Tibial artery (tissue), 4 donors: ENCODE data around the gene AVPR1A.

Experiments used
- DNase-seq, 2 donors: peaks; one replicate each; pipeline ENCODE4 v3.0.0-alpha.2; 2019
- H3K27ac ChIP-seq, 2 donors: fragments of 200-600 bp; sonication (generic) in 1 of 2; 1 replicate in 1 of 2; 2 replicates in 1 of 2; pipeline ENCODE4 v1.5.1; 2018 to 2019; ENCODE audit warnings: mild to moderate bottlenecking in 1 of 2
- H3K27me3 ChIP-seq, 2 donors: fragments of 200-600 bp; sonication (generic) in 1 of 2; one replicate each; pipeline versions ENCODE4 v1.5.1 to v1.6.0; 2016 to 2019
- H3K36me3 ChIP-seq, 3 donors: fragments of 200-600 bp; sonication (generic) in 2 of 3; one replicate each; pipeline ENCODE4 v1.5.1; 2016 to 2019; ENCODE audit warnings: mild to moderate bottlenecking in 2 of 3
- H3K4me1 ChIP-seq, 4 donors: fragments of 200-600 bp; sonication (generic) in 2 of 4; 1 replicate in 3 of 4; 2 replicates in 1 of 4; pipeline ENCODE4 v1.5.1; 2016 to 2019
- H3K4me3 ChIP-seq, 2 donors: fragments of 200-600 bp; sonication (generic) in 1 of 2; 1 replicate in 1 of 2; 2 replicates in 1 of 2; pipeline ENCODE4 v1.5.1; 2018 to 2019; ENCODE audit warnings: mild to moderate bottlenecking in 2 of 2
- H3K9me3 ChIP-seq, 3 donors: fragments of 200-600 bp; sonication (generic) in 1 of 3; one replicate each; pipeline ENCODE4 v1.5.1; 2016 to 2019
- intact Hi-C: fragments of 100-400 bp; cut with DNase I; formaldehyde crosslinking; loops from one replicate; pipeline ENCODE4 v1.15.0; 2023; ENCODE audit warnings: low total_unique reads
- TF ChIP-seq, protein P1 (sequence below), 2 experiments: fragments of 200-600 bp in 1 of 2; fragments of 450-650 bp in 1 of 2; IDR thresholded peaks; one replicate each; pipeline ENCODE4 v1.5.1; 2017 to 2019; ENCODE audit warnings: antibody characterized with exemption in 2 of 2, mild to moderate bottlenecking in 1 of 2, moderate library complexity in 1 of 2

The AVPR1A gene

DNA sequence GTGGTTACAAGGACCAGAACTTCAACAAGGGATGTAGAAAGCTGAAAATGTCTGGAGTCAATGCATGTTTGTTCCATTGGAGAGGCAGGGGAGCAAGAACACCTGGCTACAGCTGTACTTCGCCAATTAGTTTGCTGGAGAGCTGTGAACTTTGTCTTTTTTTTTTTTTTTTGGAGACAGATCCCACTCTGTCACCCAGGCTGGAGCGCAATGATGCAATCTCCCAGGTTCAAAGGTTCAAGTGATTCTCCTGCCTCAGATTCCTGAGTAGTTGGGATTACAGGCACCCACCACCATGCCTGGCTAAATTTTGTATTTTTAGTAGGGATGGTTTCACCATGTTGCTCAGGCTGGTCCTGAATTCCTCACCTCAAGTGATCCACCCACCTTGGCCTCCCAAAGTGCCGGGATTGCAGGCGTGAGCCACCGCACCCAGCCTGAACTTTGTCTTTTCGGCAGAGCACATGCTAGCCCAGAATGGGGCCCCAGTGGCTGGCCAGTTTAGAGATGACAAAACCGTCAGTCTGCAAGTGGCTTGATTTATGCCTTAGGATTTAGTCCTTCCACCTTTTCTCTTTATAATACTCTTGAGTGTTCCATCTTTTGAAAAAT lies 55.5 kb downstream of the AVPR1A start:
- Histone ChIP-seq H3K27ac (no peak overlapping the region), H3K9me3 (no peaks in the 10 kb centered on the region)
- intact Hi-C loops: no loop called here

DNA sequence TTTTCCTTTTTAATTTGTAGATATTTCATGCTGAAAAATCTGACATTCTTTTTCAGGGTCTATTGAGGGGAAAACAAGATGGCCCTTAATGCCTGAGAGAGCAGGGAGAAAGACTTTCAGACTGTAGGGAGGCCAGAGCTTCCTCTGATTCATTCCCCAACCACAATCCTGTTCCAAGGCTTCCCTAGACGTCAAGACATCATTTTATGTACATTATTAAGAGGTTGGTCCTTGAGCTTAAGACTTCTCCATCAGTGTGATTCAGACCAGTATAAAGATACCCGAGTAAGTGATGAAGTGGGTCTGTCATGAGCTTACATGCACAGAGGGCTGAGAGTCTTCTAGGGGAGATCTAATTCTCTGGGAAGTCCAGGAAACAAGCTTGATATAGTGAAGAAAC lies 57.3 kb downstream of the AVPR1A start:
- no peaks in the 10 kb centered on the region for H3K27me3 ChIP-seq
- DNase-seq: no peak
- TF ChIP-seq, protein P1, sequence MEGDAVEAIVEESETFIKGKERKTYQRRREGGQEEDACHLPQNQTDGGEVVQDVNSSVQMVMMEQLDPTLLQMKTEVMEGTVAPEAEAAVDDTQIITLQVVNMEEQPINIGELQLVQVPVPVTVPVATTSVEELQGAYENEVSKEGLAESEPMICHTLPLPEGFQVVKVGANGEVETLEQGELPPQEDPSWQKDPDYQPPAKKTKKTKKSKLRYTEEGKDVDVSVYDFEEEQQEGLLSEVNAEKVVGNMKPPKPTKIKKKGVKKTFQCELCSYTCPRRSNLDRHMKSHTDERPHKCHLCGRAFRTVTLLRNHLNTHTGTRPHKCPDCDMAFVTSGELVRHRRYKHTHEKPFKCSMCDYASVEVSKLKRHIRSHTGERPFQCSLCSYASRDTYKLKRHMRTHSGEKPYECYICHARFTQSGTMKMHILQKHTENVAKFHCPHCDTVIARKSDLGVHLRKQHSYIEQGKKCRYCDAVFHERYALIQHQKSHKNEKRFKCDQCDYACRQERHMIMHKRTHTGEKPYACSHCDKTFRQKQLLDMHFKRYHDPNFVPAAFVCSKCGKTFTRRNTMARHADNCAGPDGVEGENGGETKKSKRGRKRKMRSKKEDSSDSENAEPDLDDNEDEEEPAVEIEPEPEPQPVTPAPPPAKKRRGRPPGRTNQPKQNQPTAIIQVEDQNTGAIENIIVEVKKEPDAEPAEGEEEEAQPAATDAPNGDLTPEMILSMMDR (IDR thresholded peaks at IDR 0.05): no peak
- H3K27ac ChIP-seq: no peak overlapping the region
- no peaks in the 10 kb centered on the region for H3K4me1 ChIP-seq
- H3K4me3 ChIP-seq: no peak overlapping the region
- intact Hi-C loops: no loop called here
- no peaks in the 10 kb centered on the region for H3K9me3 ChIP-seq
- no peaks in the 10 kb centered on the region for H3K36me3 ChIP-seq

More for the DNA sequence above, 55.5 kb downstream of the AVPR1A start:
- H3K36me3 ChIP-seq: no peaks in the 10 kb centered on the region
- no peak overlapping the region for H3K4me3 ChIP-seq
- no peaks in the 10 kb centered on the region for H3K4me1 ChIP-seq
- TF ChIP-seq, protein P1 (IDR thresholded peaks at IDR 0.05): no peak
- no peak for DNase-seq
- no peaks in the 10 kb centered on the region for H3K27me3 ChIP-seq

DNA sequence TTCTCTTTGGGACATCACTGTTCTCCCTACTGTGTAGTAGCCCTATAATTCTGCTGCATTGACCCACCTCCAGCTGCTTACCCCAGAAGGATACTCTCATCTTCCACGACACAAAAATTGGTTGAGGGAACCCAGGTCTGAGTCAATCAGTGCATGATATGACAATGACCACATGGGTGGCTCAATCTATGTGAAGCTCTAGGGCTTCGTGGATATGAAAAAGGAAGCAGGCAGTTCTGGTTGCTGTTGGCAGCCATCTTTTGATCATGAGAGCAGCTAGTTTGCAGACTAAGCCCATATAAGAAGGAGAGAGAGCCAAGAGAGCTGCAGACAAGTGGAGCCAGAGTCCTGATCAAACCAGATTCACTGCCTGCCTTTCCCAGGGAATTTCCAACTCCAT lies 57.9 kb downstream of the AVPR1A start:
- Histone ChIP-seq H3K9me3 (no peaks in the 10 kb centered on the region), H3K4me1 (no peaks in the 10 kb centered on the region), H3K27me3 (no peaks in the 10 kb centered on the region), H3K4me3 (no peak overlapping the region), H3K36me3 (no peaks in the 10 kb centered on the region), H3K27ac (no peak overlapping the region)
- no peak for DNase-seq
- TF ChIP-seq, protein P1 (IDR thresholded peaks at IDR 0.05): no peak
- intact Hi-C loops: no loop called here
